ENCODE data around the gene ANGEL1. TPM values are rescaled to one million over a fixed set of nuclear protein-coding genes. Genes with fewer than 3 reads are reported as not detected.

ANGEL1 gene
- total and polyA plus RNA-seq, 4 donors, result 15.0 to 38.1 (median 20.7) TPM

GRCh38 chr14:76782115-76782884, 30.4 kb downstream of the ANGEL1 start:
- Histone ChIP-seq H3K36me3 (ENCODE audit: control insufficient read depth, insufficient read depth, low read length) (peaks cover 80% of the 10 kb centered on the region), H3K4me3 (ENCODE audit: low read depth, low read length) (no peak overlapping the region), H3K27ac (ENCODE audit: low read depth, low read length) (no peak overlapping the region), H3K27me3 (ENCODE audit: control insufficient read depth, insufficient read depth, low read length) (no peaks in the 10 kb centered on the region), H3K4me1 (ENCODE audit: control insufficient read depth, insufficient read depth, low read length) (peaks cover 57% of the 10 kb centered on the region), H3K9me3 (ENCODE audit: control insufficient read depth, insufficient read depth, low read length) (no peaks in the 10 kb centered on the region)
- WGBS (ENCODE audit: insufficient coverage), result 72% methylated on average over 8 of the region's 10 CpGs
- no peak for DNase-seq (ENCODE audit: low read depth in 4 of 6, low spot score in 6 of 6)

GRCh38 chr14:76781648-76782051, 31.0 kb downstream of the ANGEL1 start:
- no peaks in the 10 kb centered on the region for H3K9me3 ChIP-seq (ENCODE audit: control insufficient read depth, insufficient read depth, low read length)
- DNase-seq (ENCODE audit: low read depth in 4 of 6, low spot score in 6 of 6), result no peak
- no peak overlapping the region for H3K27ac ChIP-seq (ENCODE audit: low read depth, low read length)
- no CpG with 5 or more reads among the region's 2 CpGs for WGBS (ENCODE audit: insufficient coverage)
- no peak overlapping the region for H3K4me3 ChIP-seq (ENCODE audit: low read depth, low read length)
- peaks cover 84% of the 10 kb centered on the region for H3K36me3 ChIP-seq (ENCODE audit: control insufficient read depth, insufficient read depth, low read length)
- no peaks in the 10 kb centered on the region for H3K27me3 ChIP-seq (ENCODE audit: control insufficient read depth, insufficient read depth, low read length)
- peaks cover 63% of the 10 kb centered on the region for H3K4me1 ChIP-seq (ENCODE audit: control insufficient read depth, insufficient read depth, low read length)

GRCh38 chr14:76780875-76781647, 31.6 kb downstream of the ANGEL1 start:
- peak in 2 of 6 donors; percentile 49 to 69 for DNase-seq (ENCODE audit: low read depth in 4 of 6, low spot score in 6 of 6)
- 50% methylated on average over 9 of the region's 11 CpGs for WGBS (ENCODE audit: insufficient coverage)
- Histone ChIP-seq H3K36me3 (ENCODE audit: control insufficient read depth, insufficient read depth, low read length) (peaks cover 84% of the 10 kb centered on the region), H3K27ac (ENCODE audit: low read depth, low read length) (peak overlapping the region; percentile 34), H3K9me3 (ENCODE audit: control insufficient read depth, insufficient read depth, low read length) (no peaks in the 10 kb centered on the region), H3K4me3 (ENCODE audit: low read depth, low read length) (no peak overlapping the region), H3K4me1 (ENCODE audit: control insufficient read depth, insufficient read depth, low read length) (peaks cover 69% of the 10 kb centered on the region), H3K27me3 (ENCODE audit: control insufficient read depth, insufficient read depth, low read length) (no peaks in the 10 kb centered on the region)

- WGBS (ENCODE audit: insufficient coverage), result 35% methylated on average over 4 of the region's 5 CpGs
- Histone ChIP-seq H3K27me3 (ENCODE audit: control insufficient read depth, insufficient read depth, low read length) (no peaks in the 10 kb centered on the region), H3K9me3 (ENCODE audit: control insufficient read depth, insufficient read depth, low read length) (no peaks in the 10 kb centered on the region), H3K4me1 (ENCODE audit: control insufficient read depth, insufficient read depth, low read length) (peaks cover 73% of the 10 kb centered on the region), H3K36me3 (ENCODE audit: control insufficient read depth, insufficient read depth, low read length) (peaks cover 91% of the 10 kb centered on the region), H3K4me3 (ENCODE audit: low read depth, low read length) (no peak overlapping the region), H3K27ac (ENCODE audit: low read depth, low read length) (peak overlapping the region; percentile 29)
- no peak for DNase-seq (ENCODE audit: low read depth in 4 of 6, low spot score in 6 of 6)
Measured at GRCh38 chr14:76780360-76780759, 32.3 kb downstream of the ANGEL1 start.

- H3K36me3 ChIP-seq (ENCODE audit: control insufficient read depth, insufficient read depth, low read length), result peaks cover 95% of the 10 kb centered on the region
- H3K4me3 ChIP-seq (ENCODE audit: low read depth, low read length), result no peak overlapping the region
- no peaks in the 10 kb centered on the region for H3K9me3 ChIP-seq (ENCODE audit: control insufficient read depth, insufficient read depth, low read length)
- 98% methylated on average over 2 of the region's 2 CpGs for WGBS (ENCODE audit: insufficient coverage)
- no peaks in the 10 kb centered on the region for H3K27me3 ChIP-seq (ENCODE audit: control insufficient read depth, insufficient read depth, low read length)
- DNase-seq (ENCODE audit: low read depth in 4 of 6, low spot score in 6 of 6), result no peak
- peaks cover 76% of the 10 kb centered on the region for H3K4me1 ChIP-seq (ENCODE audit: control insufficient read depth, insufficient read depth, low read length)
- H3K27ac ChIP-seq (ENCODE audit: low read depth, low read length), result peak overlapping the region; percentile 29
Measured at GRCh38 chr14:76780058-76780345, 32.7 kb downstream of the ANGEL1 start.

GRCh38 chr14:76779221-76780057, 33.2 kb downstream of the ANGEL1 start:
- no peak overlapping the region for H3K27ac ChIP-seq (ENCODE audit: low read depth, low read length)

GRCh38 chr14:76778546-76779215, 34.0 kb downstream of the ANGEL1 start:
- H3K27me3 ChIP-seq (ENCODE audit: control insufficient read depth, insufficient read depth, low read length), result no peaks in the 10 kb centered on the region
- no peak for DNase-seq (ENCODE audit: low read depth in 4 of 6, low spot score in 6 of 6)
- peaks cover 78% of the 10 kb centered on the region for H3K4me1 ChIP-seq (ENCODE audit: control insufficient read depth, insufficient read depth, low read length)
- H3K27ac ChIP-seq (ENCODE audit: low read depth, low read length), result no peak overlapping the region
- peaks cover 98% of the 10 kb centered on the region for H3K36me3 ChIP-seq (ENCODE audit: control insufficient read depth, insufficient read depth, low read length)
- H3K9me3 ChIP-seq (ENCODE audit: control insufficient read depth, insufficient read depth, low read length), result no peaks in the 10 kb centered on the region
- H3K4me3 ChIP-seq (ENCODE audit: low read depth, low read length), result no peak overlapping the region
- 87% methylated on average over 10 of the region's 16 CpGs for WGBS (ENCODE audit: insufficient coverage)

More at GRCh38 chr14:76779221-76780057, 33.2 kb downstream of the ANGEL1 start:
- H3K4me3 ChIP-seq (ENCODE audit: low read depth, low read length), result no peak overlapping the region
- peaks cover 75% of the 10 kb centered on the region for H3K4me1 ChIP-seq (ENCODE audit: control insufficient read depth, insufficient read depth, low read length)
- H3K27me3 ChIP-seq (ENCODE audit: control insufficient read depth, insufficient read depth, low read length), result no peaks in the 10 kb centered on the region
- WGBS (ENCODE audit: insufficient coverage), result 95% methylated on average over 7 of the region's 7 CpGs
- peaks cover 96% of the 10 kb centered on the region for H3K36me3 ChIP-seq (ENCODE audit: control insufficient read depth, insufficient read depth, low read length)
- DNase-seq (ENCODE audit: low read depth in 4 of 6, low spot score in 6 of 6), result no peak
- H3K9me3 ChIP-seq (ENCODE audit: control insufficient read depth, insufficient read depth, low read length), result no peaks in the 10 kb centered on the region

- Histone ChIP-seq H3K27ac (ENCODE audit: low read depth, low read length) (no peak overlapping the region), H3K4me3 (ENCODE audit: low read depth, low read length) (no peak overlapping the region), H3K4me1 (ENCODE audit: control insufficient read depth, insufficient read depth, low read length) (peaks cover 82% of the 10 kb centered on the region), H3K36me3 (ENCODE audit: control insufficient read depth, insufficient read depth, low read length) (peaks cover 95% of the 10 kb centered on the region), H3K9me3 (ENCODE audit: control insufficient read depth, insufficient read depth, low read length) (no peaks in the 10 kb centered on the region), H3K27me3 (ENCODE audit: control insufficient read depth, insufficient read depth, low read length) (no peaks in the 10 kb centered on the region)
- no peak for DNase-seq (ENCODE audit: low read depth in 4 of 6, low spot score in 6 of 6)
- WGBS (ENCODE audit: insufficient coverage), result 78% methylated on average over 1 of the region's 9 CpGs
Measured at GRCh38 chr14:76777721-76778120, 35.0 kb downstream of the ANGEL1 start.

Data from spinal cord (tissue), 10 donors.